Esophagus squamous epithelium (tissue), 4 donors: ENCODE measurements around the gene DNM1L.

Source experiments
- CTCF ChIP-seq, 6 experiments: fragments of 450-650 bp in 4 of 6; fragments of 200-600 bp in 2 of 6; sonication (generic) in 2 of 6; IDR thresholded peaks; one replicate each; pipeline ENCODE4 v1.5.1; 2016 to 2019; ENCODE audit warnings: antibody characterized with exemption in 6 of 6, mild to moderate bottlenecking in 4 of 6, moderate library complexity in 4 of 6
- POLR2A ChIP-seq, 4 donors: fragments of 450-650 bp; IDR thresholded peaks; one replicate each; pipeline ENCODE4 v1.6.1; 2017; ENCODE audit warnings: antibody characterized with exemption in 4 of 4, mild to moderate bottlenecking in 4 of 4, moderate library complexity in 3 of 4

- TF ChIP-seq CTCF (IDR thresholded peaks at IDR 0.05) (no peak), POLR2A (IDR thresholded peaks at IDR 0.05) (no peak)
Measured at GRCh38 chr12:32768518-32768917, 89.4 kb downstream of the DNM1L start.
